ENCODE results near the gene NUCKS1.

The NUCKS1 gene

GRCh38 chr1:205750138-205751035 lies at the start of gene NUCKS1:
Gene NUCKS1 (minus strand): TSS chr1:205750182. CDS start chr1:205749973, 209 bp downstream.
- H3K4me3 ChIP-seq (ENCODE audit: low read depth in 1 of 2, low read length in 2 of 2): peak within 1 kb of the TSS; percentile 81 to 93
- no peaks in the 10 kb centered on the region for H3K27me3 ChIP-seq (ENCODE audit: control insufficient read depth in 1 of 2, insufficient read depth in 2 of 2, low read length in 2 of 2)
- H3K4me1 ChIP-seq (ENCODE audit: control insufficient read depth in 1 of 2, insufficient read depth in 2 of 2, low read length in 2 of 2): peaks cover 24 to 27% of the 10 kb centered on the region in 2 donors
- no peaks in the 10 kb centered on the region for H3K36me3 ChIP-seq (ENCODE audit: control insufficient read depth in 1 of 2, insufficient read depth in 2 of 2, low read length in 2 of 2)
- peak within 1 kb of the TSS; percentile 81 to 85 for H3K9ac ChIP-seq (ENCODE audit: low read depth in 1 of 2, low read length in 2 of 2)
- H3K9me3 ChIP-seq (ENCODE audit: control insufficient read depth in 1 of 2, low read length in 2 of 2): no peaks in the 10 kb centered on the region
- H3K27ac ChIP-seq (ENCODE audit: low read depth, low read length): peak within 1 kb of the TSS; percentile 96

DNA sequence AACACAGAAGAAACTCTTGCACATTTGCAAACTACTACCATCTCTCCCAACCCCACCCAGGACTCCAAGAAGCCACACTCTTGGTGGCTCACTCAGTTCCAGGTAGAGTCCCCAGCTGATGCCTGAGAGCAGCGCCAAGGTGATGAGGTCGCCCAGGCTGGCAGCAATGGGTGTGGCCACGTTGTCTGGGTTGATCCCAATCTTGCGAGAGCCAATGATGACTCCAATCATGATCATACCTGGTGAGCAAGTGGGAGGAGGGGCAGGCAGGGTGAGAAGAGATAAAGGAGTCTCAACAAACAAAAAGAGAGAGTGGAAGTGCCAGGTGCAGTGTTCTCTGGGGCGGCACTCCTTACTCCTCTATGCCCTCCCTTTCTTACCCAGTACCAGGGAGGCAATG lies 48.6 kb upstream of the NUCKS1 start:
- no peak overlapping the region for H3K27ac ChIP-seq (ENCODE audit: low read depth, low read length)
- H3K36me3 ChIP-seq (ENCODE audit: control insufficient read depth in 1 of 2, insufficient read depth in 2 of 2, low read length in 2 of 2): peaks cover 8 to 45% of the 10 kb centered on the region in 2 donors
- H3K4me1 ChIP-seq (ENCODE audit: control insufficient read depth in 1 of 2, insufficient read depth in 2 of 2, low read length in 2 of 2): peaks cover 0 to 3% of the 10 kb centered on the region in 2 donors

GRCh38 chr1:205797168-205797567 lies 47.2 kb upstream of the NUCKS1 start:
- Histone ChIP-seq H3K27me3 (ENCODE audit: control insufficient read depth in 1 of 2, insufficient read depth in 2 of 2, low read length in 2 of 2) (no peaks in the 10 kb centered on the region), H3K27ac (ENCODE audit: low read depth, low read length) (no peak overlapping the region), H3K4me3 (ENCODE audit: low read depth in 1 of 2, low read length in 2 of 2) (no peak overlapping the region), H3K4me1 (ENCODE audit: control insufficient read depth in 1 of 2, insufficient read depth in 2 of 2, low read length in 2 of 2) (peaks cover 0 to 3% of the 10 kb centered on the region in 2 donors), H3K36me3 (ENCODE audit: control insufficient read depth in 1 of 2, insufficient read depth in 2 of 2, low read length in 2 of 2) (peaks cover 12 to 45% of the 10 kb centered on the region in 2 donors), H3K9me3 (ENCODE audit: control insufficient read depth in 1 of 2, low read length in 2 of 2) (no peaks in the 10 kb centered on the region), H3K9ac (ENCODE audit: low read depth in 1 of 2, low read length in 2 of 2) (no peak overlapping the region)

More for the DNA sequence above, 48.6 kb upstream of the NUCKS1 start:
- H3K4me3 ChIP-seq (ENCODE audit: low read depth in 1 of 2, low read length in 2 of 2): no peak overlapping the region
- no peak overlapping the region for H3K9ac ChIP-seq (ENCODE audit: low read depth in 1 of 2, low read length in 2 of 2)
- H3K9me3 ChIP-seq (ENCODE audit: control insufficient read depth in 1 of 2, low read length in 2 of 2): no peaks in the 10 kb centered on the region
- no peaks in the 10 kb centered on the region for H3K27me3 ChIP-seq (ENCODE audit: control insufficient read depth in 1 of 2, insufficient read depth in 2 of 2, low read length in 2 of 2)

DNA sequence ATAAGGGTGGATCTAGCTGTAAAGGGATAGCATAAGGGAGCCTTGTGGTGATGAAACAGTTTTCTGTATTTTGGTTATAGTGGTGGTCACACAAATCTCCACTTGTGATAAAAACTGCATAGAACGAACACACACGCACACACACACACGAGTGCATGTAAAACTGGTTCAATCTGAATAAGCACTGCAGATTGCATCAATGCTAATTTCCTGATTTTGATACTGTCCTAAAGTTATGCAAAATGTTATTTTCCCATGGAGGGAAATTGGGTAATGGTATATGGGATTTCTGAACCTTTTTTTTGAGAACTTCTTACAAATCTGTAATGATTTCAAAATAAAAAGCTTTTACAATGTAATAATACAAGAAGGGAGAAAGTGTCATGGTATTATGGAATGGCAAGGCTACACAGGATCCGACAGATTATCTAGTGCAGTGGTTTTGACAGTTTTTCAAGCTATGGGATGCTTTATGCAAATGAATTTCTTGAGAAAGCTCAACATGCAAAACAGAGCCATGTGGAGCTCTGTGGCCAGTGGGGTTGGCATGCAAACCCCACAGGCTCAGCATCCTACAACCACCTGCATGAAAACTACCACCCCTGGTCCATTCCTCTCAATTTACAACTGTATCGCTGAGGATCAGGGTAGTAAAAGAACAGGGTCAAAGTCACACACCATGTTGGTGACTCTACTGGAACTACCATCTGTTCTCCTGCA lies 44.2 kb upstream of the NUCKS1 start:
- Histone ChIP-seq H3K9ac (ENCODE audit: low read depth in 1 of 2, low read length in 2 of 2) (no peak overlapping the region), H3K27me3 (ENCODE audit: control insufficient read depth in 1 of 2, insufficient read depth in 2 of 2, low read length in 2 of 2) (no peaks in the 10 kb centered on the region), H3K4me1 (ENCODE audit: control insufficient read depth in 1 of 2, insufficient read depth in 2 of 2, low read length in 2 of 2) (peaks cover 0 to 3% of the 10 kb centered on the region in 2 donors), H3K27ac (ENCODE audit: low read depth, low read length) (no peak overlapping the region), H3K36me3 (ENCODE audit: control insufficient read depth in 1 of 2, insufficient read depth in 2 of 2, low read length in 2 of 2) (peaks cover 12 to 44% of the 10 kb centered on the region in 2 donors), H3K9me3 (ENCODE audit: control insufficient read depth in 1 of 2, low read length in 2 of 2) (no peaks in the 10 kb centered on the region), H3K4me3 (ENCODE audit: low read depth in 1 of 2, low read length in 2 of 2) (no peak overlapping the region)

- no peaks in the 10 kb centered on the region for H3K9me3 ChIP-seq (ENCODE audit: control insufficient read depth in 1 of 2, low read length in 2 of 2)
- H3K4me1 ChIP-seq (ENCODE audit: control insufficient read depth in 1 of 2, insufficient read depth in 2 of 2, low read length in 2 of 2): no peaks in the 10 kb centered on the region
- no peak overlapping the region for H3K9ac ChIP-seq (ENCODE audit: low read depth in 1 of 2, low read length in 2 of 2)
- no peak overlapping the region for H3K27ac ChIP-seq (ENCODE audit: low read depth, low read length)
- H3K27me3 ChIP-seq (ENCODE audit: control insufficient read depth in 1 of 2, insufficient read depth in 2 of 2, low read length in 2 of 2): no peaks in the 10 kb centered on the region
- peaks cover 12 to 35% of the 10 kb centered on the region in 2 donors for H3K36me3 ChIP-seq (ENCODE audit: control insufficient read depth in 1 of 2, insufficient read depth in 2 of 2, low read length in 2 of 2)
- H3K4me3 ChIP-seq (ENCODE audit: low read depth in 1 of 2, low read length in 2 of 2): no peak overlapping the region
Measured at GRCh38 chr1:205792961-205793673, 43.1 kb upstream of the NUCKS1 start.

GRCh38 chr1:205792481-205792881 lies 42.5 kb upstream of the NUCKS1 start:
- H3K27ac ChIP-seq (ENCODE audit: low read depth, low read length): no peak overlapping the region
- no peaks in the 10 kb centered on the region for H3K27me3 ChIP-seq (ENCODE audit: control insufficient read depth in 1 of 2, insufficient read depth in 2 of 2, low read length in 2 of 2)
- H3K9ac ChIP-seq (ENCODE audit: low read depth in 1 of 2, low read length in 2 of 2): no peak overlapping the region
- H3K4me1 ChIP-seq (ENCODE audit: control insufficient read depth in 1 of 2, insufficient read depth in 2 of 2, low read length in 2 of 2): no peaks in the 10 kb centered on the region
- no peaks in the 10 kb centered on the region for H3K9me3 ChIP-seq (ENCODE audit: control insufficient read depth in 1 of 2, low read length in 2 of 2)
- H3K4me3 ChIP-seq (ENCODE audit: low read depth in 1 of 2, low read length in 2 of 2): no peak overlapping the region
- peaks cover 12 to 28% of the 10 kb centered on the region in 2 donors for H3K36me3 ChIP-seq (ENCODE audit: control insufficient read depth in 1 of 2, insufficient read depth in 2 of 2, low read length in 2 of 2)

DNA sequence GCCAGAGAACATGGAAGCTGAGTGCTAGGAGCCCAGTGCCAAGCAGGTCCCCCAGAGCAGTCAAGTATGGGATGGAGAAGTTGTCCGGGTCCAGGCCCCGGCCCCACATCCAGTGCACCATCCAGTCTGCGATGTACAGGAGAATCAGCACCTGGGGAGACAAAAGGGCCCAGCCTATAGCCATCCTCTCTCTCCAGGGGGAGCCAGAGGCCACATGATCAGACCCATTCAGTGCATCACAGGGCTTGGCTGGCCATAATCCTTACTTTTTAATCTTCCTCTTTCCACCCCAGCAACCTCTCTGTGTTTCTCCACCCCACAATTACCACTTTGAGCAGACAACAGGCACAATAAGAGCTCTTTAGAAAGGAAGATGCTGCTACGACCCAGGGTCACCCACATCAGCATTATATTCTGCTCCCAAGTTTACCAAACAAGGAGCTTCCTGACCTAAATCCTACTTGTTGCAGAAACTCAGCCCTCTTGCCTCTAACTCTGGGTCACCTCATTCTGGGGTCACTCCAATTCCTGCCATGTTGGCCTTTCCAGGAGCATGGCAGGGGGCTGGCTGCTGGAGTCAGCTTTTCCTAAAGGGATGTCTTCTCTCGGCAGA lies 41.7 kb upstream of the NUCKS1 start:
- Histone ChIP-seq H3K27ac (ENCODE audit: low read depth, low read length) (no peak overlapping the region), H3K9ac (ENCODE audit: low read depth in 1 of 2, low read length in 2 of 2) (no peak overlapping the region), H3K36me3 (ENCODE audit: control insufficient read depth in 1 of 2, insufficient read depth in 2 of 2, low read length in 2 of 2) (peaks cover 12 to 20% of the 10 kb centered on the region in 2 donors), H3K4me1 (ENCODE audit: control insufficient read depth in 1 of 2, insufficient read depth in 2 of 2, low read length in 2 of 2) (no peaks in the 10 kb centered on the region), H3K9me3 (ENCODE audit: control insufficient read depth in 1 of 2, low read length in 2 of 2) (no peaks in the 10 kb centered on the region), H3K27me3 (ENCODE audit: control insufficient read depth in 1 of 2, insufficient read depth in 2 of 2, low read length in 2 of 2) (no peaks in the 10 kb centered on the region), H3K4me3 (ENCODE audit: low read depth in 1 of 2, low read length in 2 of 2) (no peak overlapping the region)

- no peak overlapping the region for H3K9ac ChIP-seq (ENCODE audit: low read depth in 1 of 2, low read length in 2 of 2)
Measured at GRCh38 chr1:205787287-205787916, 37.4 kb upstream of the NUCKS1 start.

GRCh38 chr1:205786601-205787000 lies 36.6 kb upstream of the NUCKS1 start:
- Histone ChIP-seq H3K27ac (ENCODE audit: low read depth, low read length) (no peak overlapping the region), H3K9ac (ENCODE audit: low read depth in 1 of 2, low read length in 2 of 2) (no peak overlapping the region), H3K4me1 (ENCODE audit: control insufficient read depth in 1 of 2, insufficient read depth in 2 of 2, low read length in 2 of 2) (no peaks in the 10 kb centered on the region), H3K4me3 (ENCODE audit: low read depth in 1 of 2, low read length in 2 of 2) (no peak overlapping the region), H3K36me3 (ENCODE audit: control insufficient read depth in 1 of 2, insufficient read depth in 2 of 2, low read length in 2 of 2) (peaks cover 0 to 5% of the 10 kb centered on the region in 2 donors), H3K27me3 (ENCODE audit: control insufficient read depth in 1 of 2, insufficient read depth in 2 of 2, low read length in 2 of 2) (no peaks in the 10 kb centered on the region), H3K9me3 (ENCODE audit: control insufficient read depth in 1 of 2, low read length in 2 of 2) (no peaks in the 10 kb centered on the region)

More at GRCh38 chr1:205787287-205787916, 37.4 kb upstream of the NUCKS1 start:
- Histone ChIP-seq H3K9me3 (ENCODE audit: control insufficient read depth in 1 of 2, low read length in 2 of 2) (no peaks in the 10 kb centered on the region), H3K27me3 (ENCODE audit: control insufficient read depth in 1 of 2, insufficient read depth in 2 of 2, low read length in 2 of 2) (no peaks in the 10 kb centered on the region), H3K36me3 (ENCODE audit: control insufficient read depth in 1 of 2, insufficient read depth in 2 of 2, low read length in 2 of 2) (peaks cover 0 to 5% of the 10 kb centered on the region in 2 donors), H3K4me3 (ENCODE audit: low read depth in 1 of 2, low read length in 2 of 2) (no peak overlapping the region), H3K4me1 (ENCODE audit: control insufficient read depth in 1 of 2, insufficient read depth in 2 of 2, low read length in 2 of 2) (no peaks in the 10 kb centered on the region), H3K27ac (ENCODE audit: low read depth, low read length) (no peak overlapping the region)

Data from duodenal mucosa (tissue), 2 donors.